ENCODE results near the gene DTNBP1.

The DTNBP1 gene

GRCh38 chr6:15623276-15624116, 39.3 kb downstream of the DTNBP1 start:
- peak; percentile 66 for DNase-seq

GRCh38 chr6:15622045-15622740, 40.6 kb downstream of the DTNBP1 start:
- DNase-seq = no peak

- DNase-seq = peak; percentile 87
Observed at GRCh38 chr6:15621203-15622044, 41.4 kb downstream of the DTNBP1 start.

GRCh38 chr6:15620611-15621010, 42.2 kb downstream of the DTNBP1 start:
- DNase-seq = peak; percentile 78

- no peak for DNase-seq
Observed at GRCh38 chr6:15619330-15619729, 43.5 kb downstream of the DTNBP1 start.

GRCh38 chr6:15618685-15619084, 44.1 kb downstream of the DTNBP1 start:
- DNase-seq = no peak

GRCh38 chr6:15616261-15616660, 46.6 kb downstream of the DTNBP1 start:
- DNase-seq = peak; percentile 48

GRCh38 chr6:15615802-15616201, 47.0 kb downstream of the DTNBP1 start:
- DNase-seq = peak; percentile 57

- no peak for DNase-seq
Observed at GRCh38 chr6:15614277-15614676, 48.6 kb downstream of the DTNBP1 start.

GRCh38 chr6:15608396-15608795, 54.4 kb downstream of the DTNBP1 start:
- no peak for DNase-seq

GRCh38 chr6:15607603-15608002, 55.2 kb downstream of the DTNBP1 start:
- no peak for DNase-seq

- DNase-seq = no peak
Observed at GRCh38 chr6:15606347-15606746, 56.5 kb downstream of the DTNBP1 start.

- DNase-seq = no peak
Observed at GRCh38 chr6:15604843-15605242, 58.0 kb downstream of the DTNBP1 start.

- DNase-seq = no peak
Observed at GRCh38 chr6:15602154-15602553, 60.7 kb downstream of the DTNBP1 start.

GRCh38 chr6:15598273-15598798, 64.5 kb downstream of the DTNBP1 start:
- no peak for DNase-seq

- no peak for DNase-seq
Observed at GRCh38 chr6:15596186-15596896, 66.5 kb downstream of the DTNBP1 start.

- DNase-seq = peak; percentile 32
Observed at GRCh38 chr6:15595461-15596173, 67.2 kb downstream of the DTNBP1 start.

- DNase-seq = no peak
Observed at GRCh38 chr6:15594512-15595259, 68.1 kb downstream of the DTNBP1 start.

GRCh38 chr6:15593798-15594197, 69.0 kb downstream of the DTNBP1 start:
- DNase-seq = no peak

- DNase-seq = no peak
Observed at GRCh38 chr6:15592610-15593009, 70.2 kb downstream of the DTNBP1 start.

Data from NCI-H69 (cell line).